B cell (primary cell): ENCODE results near the gene ERC2. TPM values are rescaled to one million over a fixed set of nuclear protein-coding genes. Genes with fewer than 3 reads are reported as not detected.

Source experiments
- ATAC-seq: fragments of 200-7000 bp; cut with Tn5 transposase; one replicate; pipeline ENCODE4 v1.10.0; 2021; ENCODE audit warnings: low read depth, mild to moderate bottlenecking, moderate number of reproducible peaks, moderate library complexity
- CTCF ChIA-PET: fragments of 350-600 bp; sonication (Branson Sonifier 250); formaldehyde crosslinking; loops from one replicate; lab custom pipeline; 2021; ENCODE audit warnings: antibody characterized with exemption, inconsistent platforms; lab: Charles Lee
- POLR2A ChIA-PET: fragments of 350-600 bp; sonication (Branson Sonifier 250); formaldehyde crosslinking; loops from one replicate; lab custom pipeline; 2021; ENCODE audit warnings: antibody characterized with exemption; lab: Charles Lee
- DNase-seq: peaks from one replicate; pipeline ENCODE4 v3.0.0; 2013
- H2AFZ ChIP-seq: 2 replicates; pipeline ENCODE4 v1.6.1; 2012; ENCODE audit warnings: mild to moderate bottlenecking, low read depth, low read length; ENCODE audit not compliant: insufficient read depth, poor library complexity, severe bottlenecking
- H3K27ac ChIP-seq, 2 donors: 1 replicate in 1 of 2; 2 replicates in 1 of 2; pipeline ENCODE4 v1.5.1; 2012 to 2013; ENCODE audit warnings: low read length in 2 of 2, mild to moderate bottlenecking in 2 of 2, moderate library complexity in 1 of 2
- H3K27me3 ChIP-seq, 4 experiments: fragments of 200-600 bp in 1 of 4; sonication (generic) in 1 of 4; replicated peaks in 1 of 4; 1 replicate in 2 of 4; 2 replicates in 2 of 4; pipeline versions ENCODE4 v1.6.1 to v1.7.0; 2013 to 2016; ENCODE audit warnings: low read length in 3 of 4, mild to moderate bottlenecking in 2 of 4, mixed read lengths in 1 of 4, moderate library complexity in 1 of 4; ENCODE audit not compliant: insufficient read depth in 4 of 4, control insufficient read depth in 3 of 4; ENCODE audit errors: control extremely low read depth in 1 of 4
- H3K36me3 ChIP-seq, 2 experiments: replicated peaks in 1 of 2; 1 replicate in 1 of 2; 2 replicates in 1 of 2; pipeline versions ENCODE4 v1.6.1 to v1.7.1; 2013; ENCODE audit warnings: low read length in 1 of 2; ENCODE audit not compliant: insufficient read depth in 2 of 2, control insufficient read depth in 1 of 2; ENCODE audit errors: control extremely low read depth in 1 of 2, extremely low read depth in 1 of 2
- H3K4me1 ChIP-seq, 2 donors: fragments of 200-600 bp in 1 of 2; sonication (generic) in 1 of 2; 1 replicate in 1 of 2; 2 replicates in 1 of 2; pipeline versions ENCODE4 v1.5.1 to v1.6.1; 2013 to 2017; ENCODE audit warnings: low read length in 2 of 2; ENCODE audit not compliant: control insufficient read depth in 2 of 2, insufficient read depth in 2 of 2
- H3K4me2 ChIP-seq: replicated peaks from 2 replicates; pipeline ENCODE3; 2012; ENCODE audit warnings: mild to moderate bottlenecking, low read depth, low read length; ENCODE audit not compliant: poor library complexity, severe bottlenecking
- H3K4me3 ChIP-seq, 5 experiments: fragments of 200-600 bp in 1 of 5; sonication (generic) in 1 of 5; 1 replicate in 3 of 5; 2 replicates in 2 of 5; pipeline versions ENCODE4 v1.5.1 to v1.7.0; 2011 to 2016; ENCODE audit warnings: low read length in 4 of 5, mild to moderate bottlenecking in 4 of 5, low read depth in 2 of 5, control low read depth in 1 of 5, moderate library complexity in 1 of 5; ENCODE audit not compliant: insufficient read depth in 1 of 5; ENCODE audit errors: control extremely low read depth in 1 of 5, extremely low read depth in 1 of 5
- H3K79me2 ChIP-seq: fragments of 200-600 bp; sonication (generic); one replicate; pipeline ENCODE4 v1.6.0; 2016; ENCODE audit warnings: low read length; ENCODE audit not compliant: control insufficient read depth, insufficient read depth
- H3K9ac ChIP-seq: fragments of 200-600 bp; sonication (generic); 2 replicates; pipeline ENCODE4 v1.6.1; 2017; ENCODE audit warnings: mild to moderate bottlenecking, low read length, moderate library complexity
- H3K9me3 ChIP-seq, 3 donors: one replicate each; pipeline versions ENCODE4 v1.6.1 to v1.7.1; 2013; ENCODE audit warnings: low read length in 2 of 3; ENCODE audit not compliant: control insufficient read depth in 2 of 3, insufficient read depth in 1 of 3; ENCODE audit errors: control extremely low read depth in 1 of 3
- H4K20me1 ChIP-seq: 2 replicates; pipeline ENCODE4 v1.6.0; 2012; ENCODE audit warnings: mild to moderate bottlenecking, low read length; ENCODE audit not compliant: insufficient read depth, control insufficient read depth, poor library complexity, severe bottlenecking
- H3K27ac Mint-ChIP-seq: one replicate; pipeline ENCODE4 v1.8.0; 2021; ENCODE audit warnings: mixed read lengths
- H3K27me3 Mint-ChIP-seq: one replicate; pipeline ENCODE4 v1.8.0; 2021; ENCODE audit warnings: mixed read lengths
- H3K4me1 Mint-ChIP-seq: one replicate; pipeline ENCODE4 v1.8.0; 2021; ENCODE audit warnings: mixed read lengths
- H3K4me3 Mint-ChIP-seq: one replicate; pipeline ENCODE4 v1.8.0; 2021; ENCODE audit warnings: mixed read lengths
- H3K9me3 Mint-ChIP-seq: one replicate; pipeline ENCODE4 v1.8.0; 2022; ENCODE audit warnings: mixed read lengths; ENCODE audit not compliant: insufficient read depth
- CTCF ChIP-seq: fragments of 200-600 bp; IDR thresholded peaks from one replicate; pipeline ENCODE4 v1.8.0; 2022; ENCODE audit warnings: antibody characterized with exemption, mild to moderate bottlenecking
- EZH2 ChIP-seq: IDR thresholded peaks from 2 replicates; pipeline ENCODE4 v1.6.1; 2012; ENCODE audit warnings: borderline replicate concordance, low read depth, mild to moderate bottlenecking, moderate library complexity, low read length; ENCODE audit not compliant: insufficient read depth, poor library complexity, severe bottlenecking
- WGBS: methylation state at CpG from one replicate; pipeline ENCODE4 v1.1.5; 2013; ENCODE audit warnings: missing lambda C conversion rate; ENCODE audit not compliant: insufficient coverage; 5-methylcytosine and 5-hydroxymethylcytosine counted together
- intact Hi-C: fragments of 100-400 bp; cut with micrococcal nuclease; formaldehyde crosslinking; loops from one replicate; pipeline ENCODE4 v1.10.0; 2022
- polyA plus RNA-seq: library from polyadenylated mRNA; depleted of rRNA; stranded (reverse); fragments of >200 nt; gene quantifications from 2 replicates; pipeline ENCODE4 v1.2.3, GENCODE V29; 2012
- total RNA-seq, 2 donors: library from RNA; stranded (reverse); fragments of 120-200 nt in 1 of 2; gene quantifications; 1 replicate in 1 of 2; 2 replicates in 1 of 2; pipeline versions ENCODE4 v1.2.3 to v1.2.4, GENCODE V29; 2013 to 2022

ERC2 gene
- total and polyA plus RNA-seq, 2 donors (not counting 1 experiment from before 2014, with no cell fraction given), result not detected

- H3K79me2 ChIP-seq, result no peaks in the 10 kb centered on the region
- no peaks in the 10 kb centered on the region for H3K27me3 ChIP-seq
- H3K9me3 ChIP-seq, result no peaks in the 10 kb centered on the region
- intact Hi-C loops, result no loop called here
- H3K9ac ChIP-seq, result no peak overlapping the region
- no peaks in the 10 kb centered on the region for H3K27me3 Mint-ChIP-seq
- H3K36me3 ChIP-seq, result no peaks in the 10 kb centered on the region
- no peak overlapping the region for H2AFZ ChIP-seq
- no peak for ATAC-seq
- H3K27ac Mint-ChIP-seq, result no peak overlapping the region
- no peak overlapping the region for H3K4me2 ChIP-seq
- no peak for DNase-seq
- H3K9me3 Mint-ChIP-seq, result no peaks in the 10 kb centered on the region
- H4K20me1 ChIP-seq, result no peaks in the 10 kb centered on the region
- TF ChIP-seq CTCF (no peak), EZH2 (no peak)
- no peak overlapping the region for H3K4me3 ChIP-seq
- no peak overlapping the region for H3K4me3 Mint-ChIP-seq
- CTCF ChIA-PET, result no interaction called here
- POLR2A ChIA-PET, result no interaction called here
- no peaks in the 10 kb centered on the region for H3K4me1 Mint-ChIP-seq
- H3K4me1 ChIP-seq, result no peaks in the 10 kb centered on the region
- H3K27ac ChIP-seq, result no peak overlapping the region
Observed at GRCh38 chr3:56055951-56056350, 412.3 kb downstream of the ERC2 start.

- WGBS, result 92% methylated on average over 4 of the region's 4 CpGs
- H3K27ac Mint-ChIP-seq, result no peak overlapping the region
- TF ChIP-seq EZH2, result no peak
- TF ChIP-seq CTCF, result no peak
Observed at GRCh38 chr3:56055546-56055945, 412.7 kb downstream of the ERC2 start.

More at GRCh38 chr3:56055546-56055945, 412.7 kb downstream of the ERC2 start:
- ChIA-PET POLR2A (no interaction called here), CTCF (no interaction called here)
- H3K9me3 Mint-ChIP-seq, result no peaks in the 10 kb centered on the region
- Histone ChIP-seq H3K79me2 (no peaks in the 10 kb centered on the region), H3K27ac (no peak overlapping the region), H3K4me1 (no peaks in the 10 kb centered on the region), H3K4me2 (no peak overlapping the region), H3K36me3 (no peaks in the 10 kb centered on the region), H3K27me3 (no peaks in the 10 kb centered on the region), H2AFZ (no peak overlapping the region), H3K9me3 (no peaks in the 10 kb centered on the region), H4K20me1 (no peaks in the 10 kb centered on the region), H3K9ac (no peak overlapping the region), H3K4me3 (no peak overlapping the region)
- DNase-seq (no peak), ATAC-seq (no peak)
- no peak overlapping the region for H3K4me3 Mint-ChIP-seq
- intact Hi-C loops, result no loop called here
- no peaks in the 10 kb centered on the region for H3K4me1 Mint-ChIP-seq
- no peaks in the 10 kb centered on the region for H3K27me3 Mint-ChIP-seq
